ENCODE measurements around the gene AMZ1.
A peak's percentile ranks its signal among the peaks of the same experiment; 100 is the strongest.

The AMZ1 gene

GRCh38 chr7:2706685-2707126 lies 18.7 kb downstream of the AMZ1 start:
- H3K4me3 ChIP-seq (ENCODE audit: low read depth, low read length) = no peak overlapping the region
- no peak for TF ChIP-seq CTCF (IDR thresholded peaks at IDR 0.05; ENCODE audit: borderline replicate concordance, insufficient read depth, low read depth, low read length)

- no peak overlapping the region for H3K4me3 ChIP-seq (ENCODE audit: low read depth, low read length)
- no peak for TF ChIP-seq CTCF (IDR thresholded peaks at IDR 0.05; ENCODE audit: borderline replicate concordance, insufficient read depth, low read depth, low read length)
Observed at GRCh38 chr7:2707481-2707880, 19.5 kb downstream of the AMZ1 start.

GRCh38 chr7:2708041-2708440 lies 20.0 kb downstream of the AMZ1 start:
- no peak for TF ChIP-seq CTCF (IDR thresholded peaks at IDR 0.05; ENCODE audit: borderline replicate concordance, insufficient read depth, low read depth, low read length)
- H3K4me3 ChIP-seq (ENCODE audit: low read depth, low read length) = no peak overlapping the region

- H3K4me3 ChIP-seq (ENCODE audit: low read depth, low read length) = peak overlapping the region; percentile 58
Observed at GRCh38 chr7:2708547-2709310, 20.7 kb downstream of the AMZ1 start.

GRCh38 chr7:2709553-2710285 lies 21.7 kb downstream of the AMZ1 start:
- peak overlapping the region; percentile 58 for H3K4me3 ChIP-seq (ENCODE audit: low read depth, low read length)
- peak; percentile 100 for TF ChIP-seq CTCF (IDR thresholded peaks at IDR 0.05; ENCODE audit: borderline replicate concordance, insufficient read depth, low read depth, low read length)

More at GRCh38 chr7:2708547-2709310, 20.7 kb downstream of the AMZ1 start:
- TF ChIP-seq CTCF (IDR thresholded peaks at IDR 0.05; ENCODE audit: borderline replicate concordance, insufficient read depth, low read depth, low read length) = no peak

- peak overlapping the region; percentile 58 for H3K4me3 ChIP-seq (ENCODE audit: low read depth, low read length)
- TF ChIP-seq CTCF (IDR thresholded peaks at IDR 0.05; ENCODE audit: borderline replicate concordance, insufficient read depth, low read depth, low read length) = no peak
Observed at GRCh38 chr7:2710286-2710655, 22.3 kb downstream of the AMZ1 start.

Measured in GM12875 (cell line).